Liver (tissue), 9 donors: ENCODE data around the gene PALB2. TPM values are rescaled to one million over a fixed set of nuclear protein-coding genes. Genes with fewer than 3 reads are reported as not detected.

Experiments
- DNase-seq: peaks from one replicate; pipeline ENCODE4 v3.0.0-alpha.2; 2017; ENCODE audit warnings: low spot score
- H3K27ac ChIP-seq, 2 donors: one replicate each; pipeline ENCODE4 v1.7.0; 2013; ENCODE audit warnings: inconsistent platforms in 2 of 2, low read length in 2 of 2, control low read depth in 1 of 2, low read depth in 1 of 2, mild to moderate bottlenecking in 1 of 2
- H3K27me3 ChIP-seq, 4 donors: one replicate each; pipeline versions ENCODE4 v1.6.1 to v1.7.0; 2013; ENCODE audit warnings: low read length in 3 of 4, inconsistent platforms in 1 of 4, mild to moderate bottlenecking in 1 of 4, moderate library complexity in 1 of 4; ENCODE audit not compliant: control insufficient read depth in 4 of 4, insufficient read depth in 4 of 4
- H3K36me3 ChIP-seq, 4 donors: one replicate each; pipeline versions ENCODE4 v1.6.1 to v1.7.0; 2013; ENCODE audit warnings: low read length in 3 of 4, mild to moderate bottlenecking in 3 of 4, low read depth in 1 of 4, moderate library complexity in 1 of 4; ENCODE audit not compliant: control insufficient read depth in 4 of 4, insufficient read depth in 3 of 4
- H3K4me1 ChIP-seq, 4 donors: one replicate each; pipeline versions ENCODE4 v1.6.1 to v1.7.0; 2013; ENCODE audit warnings: low read length in 3 of 4, mild to moderate bottlenecking in 3 of 4, moderate library complexity in 1 of 4; ENCODE audit not compliant: control insufficient read depth in 4 of 4, insufficient read depth in 4 of 4
- H3K4me3 ChIP-seq, 3 donors: one replicate each; pipeline versions ENCODE4 v1.6.1 to v1.7.0; 2013; ENCODE audit warnings: low read length in 3 of 3, control low read depth in 1 of 3, low read depth in 1 of 3, mild to moderate bottlenecking in 1 of 3
- H3K9ac ChIP-seq, 2 donors: one replicate each; pipeline ENCODE4 v1.7.0; 2013; ENCODE audit warnings: low read length in 2 of 2, mild to moderate bottlenecking in 2 of 2, moderate library complexity in 2 of 2, control low read depth in 1 of 2, low read depth in 1 of 2
- H3K9me3 ChIP-seq, 4 donors: one replicate each; pipeline versions ENCODE4 v1.6.1 to v1.7.0; 2013; ENCODE audit warnings: low read length in 3 of 4; ENCODE audit not compliant: control insufficient read depth in 4 of 4
- ATF3 ChIP-seq: IDR thresholded peaks from 2 replicates; pipeline ENCODE4 v1.6.1; 2016; ENCODE audit warnings: antibody characterized with exemption
- CTCF ChIP-seq: fragments of 150-350 bp; IDR thresholded peaks from 2 replicates; pipeline ENCODE4 v1.5.1; 2017; ENCODE audit warnings: improper control_type of control experiment, low read depth, low read length; ENCODE audit not compliant: missing input control
- EGR1 ChIP-seq, 2 donors: IDR thresholded peaks; 2 replicates each; pipeline ENCODE4 v1.6.1; 2016 to 2018; ENCODE audit warnings: antibody characterized with exemption in 2 of 2, low read depth in 2 of 2
- FOXA1 ChIP-seq: IDR thresholded peaks from 2 replicates; pipeline ENCODE4 v1.6.1; 2016; ENCODE audit warnings: antibody characterized with exemption
- FOXA2 ChIP-seq: IDR thresholded peaks from 2 replicates; pipeline ENCODE4 v1.6.1; 2016; ENCODE audit warnings: antibody characterized with exemption
- HNF4A ChIP-seq, 2 donors: conservative IDR thresholded peaks; 2 replicates each; pipeline ENCODE4 v1.6.1; 2016; ENCODE audit warnings: antibody characterized with exemption in 2 of 2, mild to moderate bottlenecking in 2 of 2
- HNF4G ChIP-seq: IDR thresholded peaks from 2 replicates; pipeline ENCODE4 v1.6.1; 2016; ENCODE audit warnings: antibody characterized with exemption
- JUND ChIP-seq, 2 donors: IDR thresholded peaks; 2 replicates each; pipeline ENCODE4 v1.6.1; 2016; ENCODE audit warnings: antibody characterized with exemption in 2 of 2
- MAX ChIP-seq: IDR thresholded peaks from 2 replicates; pipeline ENCODE4 v1.6.1; 2016; ENCODE audit warnings: antibody characterized with exemption
- NR2F2 ChIP-seq: IDR thresholded peaks from 2 replicates; pipeline ENCODE4 v1.6.1; 2016; ENCODE audit warnings: antibody characterized with exemption
- RAD21 ChIP-seq, 2 donors: IDR thresholded peaks; 2 replicates each; pipeline ENCODE4 v1.6.1; 2016; ENCODE audit warnings: antibody characterized with exemption in 2 of 2, mild to moderate bottlenecking in 2 of 2
- REST ChIP-seq: IDR thresholded peaks from 2 replicates; pipeline ENCODE4 v1.6.1; 2016; ENCODE audit warnings: antibody characterized with exemption, mild to moderate bottlenecking
- RXRA ChIP-seq, 2 donors: IDR thresholded peaks; 2 replicates each; pipeline ENCODE4 v1.6.1; 2017 to 2018; ENCODE audit warnings: antibody characterized with exemption in 2 of 2, mild to moderate bottlenecking in 1 of 2
- SP1 ChIP-seq: IDR thresholded peaks from 2 replicates; pipeline ENCODE4 v1.6.1; 2018; ENCODE audit warnings: antibody characterized with exemption, mild to moderate bottlenecking
- TAF1 ChIP-seq: conservative IDR thresholded peaks from 2 replicates; pipeline ENCODE4 v1.6.1; 2016; ENCODE audit warnings: antibody characterized with exemption, mild to moderate bottlenecking
- ZBTB33 ChIP-seq: IDR thresholded peaks from 2 replicates; pipeline ENCODE4 v1.6.1; 2016; ENCODE audit warnings: antibody characterized with exemption
- WGBS: extraction: QIAGEN DNeasy Blood & Tissue Kit; methylation state at CpG from one replicate; pipeline ENCODE4 v1.1.7; 2013; 5-methylcytosine and 5-hydroxymethylcytosine counted together
- polyA plus RNA-seq, 2 donors: library from polyadenylated mRNA; stranded (reverse) in 1 of 2; unstranded in 1 of 2; fragments of 200-250 nt in 1 of 2; fragments of >200 nt in 1 of 2; fragmentation: Nextera tagmentation in 1 of 2; extraction: Ambion mirVana in 1 of 2; gene quantifications; one replicate each; pipeline versions ENCODE4 v1.2.1 to v1.2.3, GENCODE V29; 2013 to 2015
- total RNA-seq, 2 donors: library from RNA; depleted of rRNA; stranded (reverse); fragments of >200 nt; gene quantifications; one replicate each; pipeline ENCODE4 v1.2.3, GENCODE V29; 2014
- donor health status: healthy.
- donor health status: healthy.
- donor health status: healthy.
- donor health status: healthy.
- donor health status: healthy.

Gene PALB2
- total and polyA plus RNA-seq, 4 donors, result 4.1 to 7.6 (median 4.7) TPM

GRCh38 chr16:23571895-23572294 is 69.2 kb downstream of the PALB2 start:
- no peak for TF ChIP-seq HNF4A (conservative IDR thresholded peaks at IDR 0.05)
- no peak for TF ChIP-seq RXRA (IDR thresholded peaks at IDR 0.05)
- no peak for TF ChIP-seq FOXA2
- no peak for TF ChIP-seq RAD21 (IDR thresholded peaks at IDR 0.05)
- TF ChIP-seq MAX, result no peak
- TF ChIP-seq JUND (IDR thresholded peaks at IDR 0.05), result no peak
- no peak for TF ChIP-seq FOXA1
- no peak for TF ChIP-seq EGR1 (IDR thresholded peaks at IDR 0.05; ENCODE audit: low read depth in 2 of 2)
- no peak for TF ChIP-seq ZBTB33
- TF ChIP-seq TAF1, result no peak
- TF ChIP-seq HNF4G, result no peak
- TF ChIP-seq NR2F2, result no peak
- no peak for TF ChIP-seq SP1
- Histone ChIP-seq H3K4me1 (no peaks in the 10 kb centered on the region), H3K9me3 (no peaks in the 10 kb centered on the region), H3K9ac (no peak overlapping the region), H3K36me3 (peaks cover 14 to 60% (median 51%) of the 10 kb centered on the region in 4 donors), H3K27me3 (no peaks in the 10 kb centered on the region), H3K27ac (no peak overlapping the region), H3K4me3 (no peak overlapping the region)
- 97% methylated on average over 5 of the region's 5 CpGs for WGBS
- DNase-seq, result no peak

- TF ChIP-seq SP1 (no peak), FOXA1 (no peak), FOXA2 (no peak), RAD21 (IDR thresholded peaks at IDR 0.05) (no peak), MAX (no peak), JUND (IDR thresholded peaks at IDR 0.05) (no peak), ATF3 (no peak), RXRA (IDR thresholded peaks at IDR 0.05) (no peak), EGR1 (IDR thresholded peaks at IDR 0.05; ENCODE audit: low read depth in 2 of 2) (no peak), HNF4G (no peak), CTCF (no peak), REST (no peak), HNF4A (conservative IDR thresholded peaks at IDR 0.05) (no peak), NR2F2 (no peak)
- no peak overlapping the region for H3K4me3 ChIP-seq
- H3K4me1 ChIP-seq, result no peaks in the 10 kb centered on the region
- H3K9me3 ChIP-seq, result no peaks in the 10 kb centered on the region
- DNase-seq, result no peak
- no peaks in the 10 kb centered on the region for H3K27me3 ChIP-seq
- H3K27ac ChIP-seq, result no peak overlapping the region
- H3K36me3 ChIP-seq, result peaks cover 16 to 65% (median 57%) of the 10 kb centered on the region in 4 donors
- WGBS, result 84% methylated on average over 8 of the region's 8 CpGs
- no peak overlapping the region for H3K9ac ChIP-seq
Observed at GRCh38 chr16:23570992-23571632, 70.0 kb downstream of the PALB2 start.
